GM23338 (cell line): ENCODE data around the gene CACNA1G. TPM values are rescaled to one million over a fixed set of nuclear protein-coding genes. Genes with fewer than 3 reads are reported as not detected.

Source experiments
- ATAC-seq: fragments of 200-7000 bp; cut with Tn5 transposase; 3 replicates; pipeline ENCODE4 v1.9.1; 2020
- DNase-seq: peaks from one replicate; pipeline ENCODE4 v3.0.0-alpha.2; 2015; ENCODE audit warnings: low spot score
- H2AFZ ChIP-seq: fragments of 200-600 bp; sonication (generic); 2 replicates; pipeline ENCODE4 v1.8.0; 2016; ENCODE audit warnings: antibody characterized with exemption, mild to moderate bottlenecking, moderate library complexity
- H3F3A ChIP-seq: fragments of 200-600 bp; sonication (generic); replicated peaks from 2 replicates; pipeline ENCODE4 v1.8.0; 2017; ENCODE audit warnings: antibody characterized with exemption, mixed run types, low read depth
- H3K27ac ChIP-seq: fragments of 200-600 bp; sonication (generic); 2 replicates; pipeline ENCODE4 v1.6.1; 2016; ENCODE audit warnings: low read depth
- H3K27me3 ChIP-seq: fragments of 200-600 bp; sonication (generic); 2 replicates; pipeline ENCODE4 v1.8.0; 2016; ENCODE audit warnings: mild to moderate bottlenecking, mixed run types, moderate library complexity; ENCODE audit not compliant: insufficient read depth
- H3K36me3 ChIP-seq: fragments of 200-600 bp; sonication (generic); 2 replicates; pipeline ENCODE4 v1.8.0; 2016; ENCODE audit warnings: mild to moderate bottlenecking; ENCODE audit not compliant: insufficient read depth
- H3K4me1 ChIP-seq: fragments of 200-600 bp; sonication (generic); 2 replicates; pipeline ENCODE4 v1.8.0; 2016; ENCODE audit warnings: mild to moderate bottlenecking, moderate library complexity; ENCODE audit not compliant: insufficient read depth
- H3K4me2 ChIP-seq: fragments of 200-600 bp; sonication (generic); 2 replicates; pipeline ENCODE4 v1.7.1; 2017; ENCODE audit warnings: mixed run types
- H3K4me3 ChIP-seq: fragments of 200-600 bp; sonication (generic); 2 replicates; pipeline ENCODE4 v1.6.1; 2016; ENCODE audit warnings: mixed run types
- H3K79me2 ChIP-seq: fragments of 200-600 bp; sonication (generic); replicated peaks from 2 replicates; pipeline ENCODE4 v1.8.0; 2017; ENCODE audit warnings: mild to moderate bottlenecking; ENCODE audit not compliant: insufficient read depth
- H3K9me2 ChIP-seq: fragments of 200-600 bp; sonication (generic); 2 replicates; pipeline ENCODE4 v1.8.0; 2017; ENCODE audit not compliant: insufficient read depth
- H4K20me1 ChIP-seq: fragments of 200-600 bp; sonication (generic); replicated peaks from 2 replicates; pipeline ENCODE4 v1.8.0; 2017; ENCODE audit warnings: mild to moderate bottlenecking; ENCODE audit not compliant: insufficient read depth
- H3K27ac Mint-ChIP-seq: 2 replicates; pipeline ENCODE4 v1.8.0; 2020; ENCODE audit warnings: inconsistent platforms, mild to moderate bottlenecking, moderate library complexity, mixed read lengths
- H3K27me3 Mint-ChIP-seq: 3 replicates; pipeline ENCODE4 v1.8.0; 2022; ENCODE audit warnings: low read depth, mild to moderate bottlenecking, moderate library complexity, mixed read lengths, inconsistent platforms; ENCODE audit not compliant: insufficient read depth, poor library complexity
- H3K36me3 Mint-ChIP-seq: 3 replicates; pipeline ENCODE4 v1.8.0; 2021; ENCODE audit warnings: low read depth, mild to moderate bottlenecking, inconsistent platforms, moderate library complexity, mixed read lengths
- H3K4me1 Mint-ChIP-seq: 3 replicates; pipeline ENCODE4 v1.8.0; 2020; ENCODE audit warnings: mild to moderate bottlenecking, inconsistent platforms, mixed read lengths
- H3K4me3 Mint-ChIP-seq: 3 replicates; pipeline ENCODE4 v1.8.0; 2021; ENCODE audit warnings: moderate library complexity, mild to moderate bottlenecking, inconsistent platforms, mixed read lengths
- H3K9me3 Mint-ChIP-seq: 3 replicates; pipeline ENCODE4 v1.8.0; 2020; ENCODE audit warnings: moderate library complexity, mild to moderate bottlenecking, inconsistent platforms, mixed read lengths
- CREB1 ChIP-seq: fragments of 250-450 bp; sonication (Bioruptor Pico); IDR thresholded peaks from 2 replicates; pipeline ENCODE4 v1.5.0; 2020; ENCODE audit warnings: low read depth, mild to moderate bottlenecking, moderate library complexity
- EZH2 ChIP-seq: fragments of 200-600 bp; sonication (generic); IDR thresholded peaks from one replicate; pipeline ENCODE4 v1.8.0; 2017; ENCODE audit warnings: antibody characterized with exemption, mild to moderate bottlenecking, low read depth; ENCODE audit not compliant: unreplicated experiment
- EZH2phosphoT487 ChIP-seq: fragments of 200-600 bp; sonication (generic); IDR thresholded peaks from one replicate; pipeline ENCODE4 v1.8.1; 2018; ENCODE audit warnings: antibody characterized with exemption; ENCODE audit not compliant: unreplicated experiment
- POLR2AphosphoS5 ChIP-seq: IDR thresholded peaks from 2 replicates; pipeline ENCODE4 v1.6.1; 2016; ENCODE audit warnings: antibody characterized with exemption, low read depth
- ZNF114 ChIP-seq: fragments of 250-450 bp; sonication (Bioruptor Pico); IDR thresholded peaks from 2 replicates; pipeline ENCODE4 v1.5.0; 2020; ENCODE audit warnings: mild to moderate bottlenecking, moderate library complexity
- ZNF331 ChIP-seq: fragments of 250-450 bp; sonication (Bioruptor Pico); IDR thresholded peaks from 2 replicates; pipeline ENCODE4 v1.5.0; 2020; ENCODE audit warnings: low read depth, mild to moderate bottlenecking, moderate library complexity
- polyA plus RNA-seq: library from polyadenylated mRNA; unstranded; fragments of >200 nt; fragmentation: Nextera tagmentation; extraction: Ambion mirVana; gene quantifications from 2 replicates; pipeline ENCODE4 v1.2.1, GENCODE V29; 2016
- total RNA-seq: library from RNA; depleted of rRNA; stranded (reverse); fragments of >200 nt; shearing (Covaris generic); gene quantifications from 2 replicates; pipeline ENCODE4 v1.2.3, GENCODE V29; 2014
- TF ChIP-seq, protein P1 (sequence below): IDR thresholded peaks from 2 replicates; pipeline ENCODE4 v1.6.1; 2016; ENCODE audit warnings: antibody characterized with exemption
- TF ChIP-seq, protein P2 (sequence below): fragments of 250-450 bp; sonication (Bioruptor Pico); IDR thresholded peaks from 2 replicates; pipeline ENCODE4 v1.5.0; 2020; ENCODE audit warnings: mild to moderate bottlenecking, moderate library complexity
- TF ChIP-seq, protein P3 (sequence below), 2 experiments: fragments of 200-600 bp in 1 of 2; sonication (generic) in 1 of 2; conservative IDR thresholded peaks; 2 replicates each; pipeline versions ENCODE4 v1.5.1 to v1.6.1; 2016 to 2017; ENCODE audit warnings: antibody characterized with exemption in 2 of 2, low read depth in 2 of 2, mild to moderate bottlenecking in 2 of 2, moderate library complexity in 1 of 2
- TF ChIP-seq, protein P4 (sequence below): IDR thresholded peaks from one replicate; pipeline ENCODE4 v1.6.1; 2018; ENCODE audit warnings: antibody characterized with exemption; ENCODE audit not compliant: unreplicated experiment

CACNA1G gene
- total and polyA plus RNA-seq, 2 experiments from 2014 or later = 1.4 to 5.1 TPM

DNA sequence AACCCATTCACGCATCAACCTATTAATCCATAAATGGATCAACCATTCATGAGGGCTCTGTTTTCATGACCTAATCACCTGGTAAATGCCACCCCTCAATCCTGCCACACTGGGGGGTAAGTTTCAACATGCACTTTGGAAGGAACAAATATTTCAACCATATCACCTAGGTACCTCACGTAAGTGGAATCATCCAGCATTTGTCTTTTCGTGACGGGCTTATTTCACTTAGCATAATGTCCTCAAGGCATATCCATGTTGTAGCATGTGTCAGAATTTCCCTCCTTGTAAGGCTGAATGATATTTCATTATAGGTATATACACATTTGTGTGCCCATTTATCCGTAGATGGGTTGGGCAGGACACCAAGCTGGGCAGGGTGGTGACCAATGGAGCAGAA lies 111.6 kb downstream of the CACNA1G start (continued):
- TF ChIP-seq, protein P1, sequence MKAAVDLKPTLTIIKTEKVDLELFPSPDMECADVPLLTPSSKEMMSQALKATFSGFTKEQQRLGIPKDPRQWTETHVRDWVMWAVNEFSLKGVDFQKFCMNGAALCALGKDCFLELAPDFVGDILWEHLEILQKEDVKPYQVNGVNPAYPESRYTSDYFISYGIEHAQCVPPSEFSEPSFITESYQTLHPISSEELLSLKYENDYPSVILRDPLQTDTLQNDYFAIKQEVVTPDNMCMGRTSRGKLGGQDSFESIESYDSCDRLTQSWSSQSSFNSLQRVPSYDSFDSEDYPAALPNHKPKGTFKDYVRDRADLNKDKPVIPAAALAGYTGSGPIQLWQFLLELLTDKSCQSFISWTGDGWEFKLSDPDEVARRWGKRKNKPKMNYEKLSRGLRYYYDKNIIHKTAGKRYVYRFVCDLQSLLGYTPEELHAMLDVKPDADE = no peak
- TF ChIP-seq, protein P2, sequence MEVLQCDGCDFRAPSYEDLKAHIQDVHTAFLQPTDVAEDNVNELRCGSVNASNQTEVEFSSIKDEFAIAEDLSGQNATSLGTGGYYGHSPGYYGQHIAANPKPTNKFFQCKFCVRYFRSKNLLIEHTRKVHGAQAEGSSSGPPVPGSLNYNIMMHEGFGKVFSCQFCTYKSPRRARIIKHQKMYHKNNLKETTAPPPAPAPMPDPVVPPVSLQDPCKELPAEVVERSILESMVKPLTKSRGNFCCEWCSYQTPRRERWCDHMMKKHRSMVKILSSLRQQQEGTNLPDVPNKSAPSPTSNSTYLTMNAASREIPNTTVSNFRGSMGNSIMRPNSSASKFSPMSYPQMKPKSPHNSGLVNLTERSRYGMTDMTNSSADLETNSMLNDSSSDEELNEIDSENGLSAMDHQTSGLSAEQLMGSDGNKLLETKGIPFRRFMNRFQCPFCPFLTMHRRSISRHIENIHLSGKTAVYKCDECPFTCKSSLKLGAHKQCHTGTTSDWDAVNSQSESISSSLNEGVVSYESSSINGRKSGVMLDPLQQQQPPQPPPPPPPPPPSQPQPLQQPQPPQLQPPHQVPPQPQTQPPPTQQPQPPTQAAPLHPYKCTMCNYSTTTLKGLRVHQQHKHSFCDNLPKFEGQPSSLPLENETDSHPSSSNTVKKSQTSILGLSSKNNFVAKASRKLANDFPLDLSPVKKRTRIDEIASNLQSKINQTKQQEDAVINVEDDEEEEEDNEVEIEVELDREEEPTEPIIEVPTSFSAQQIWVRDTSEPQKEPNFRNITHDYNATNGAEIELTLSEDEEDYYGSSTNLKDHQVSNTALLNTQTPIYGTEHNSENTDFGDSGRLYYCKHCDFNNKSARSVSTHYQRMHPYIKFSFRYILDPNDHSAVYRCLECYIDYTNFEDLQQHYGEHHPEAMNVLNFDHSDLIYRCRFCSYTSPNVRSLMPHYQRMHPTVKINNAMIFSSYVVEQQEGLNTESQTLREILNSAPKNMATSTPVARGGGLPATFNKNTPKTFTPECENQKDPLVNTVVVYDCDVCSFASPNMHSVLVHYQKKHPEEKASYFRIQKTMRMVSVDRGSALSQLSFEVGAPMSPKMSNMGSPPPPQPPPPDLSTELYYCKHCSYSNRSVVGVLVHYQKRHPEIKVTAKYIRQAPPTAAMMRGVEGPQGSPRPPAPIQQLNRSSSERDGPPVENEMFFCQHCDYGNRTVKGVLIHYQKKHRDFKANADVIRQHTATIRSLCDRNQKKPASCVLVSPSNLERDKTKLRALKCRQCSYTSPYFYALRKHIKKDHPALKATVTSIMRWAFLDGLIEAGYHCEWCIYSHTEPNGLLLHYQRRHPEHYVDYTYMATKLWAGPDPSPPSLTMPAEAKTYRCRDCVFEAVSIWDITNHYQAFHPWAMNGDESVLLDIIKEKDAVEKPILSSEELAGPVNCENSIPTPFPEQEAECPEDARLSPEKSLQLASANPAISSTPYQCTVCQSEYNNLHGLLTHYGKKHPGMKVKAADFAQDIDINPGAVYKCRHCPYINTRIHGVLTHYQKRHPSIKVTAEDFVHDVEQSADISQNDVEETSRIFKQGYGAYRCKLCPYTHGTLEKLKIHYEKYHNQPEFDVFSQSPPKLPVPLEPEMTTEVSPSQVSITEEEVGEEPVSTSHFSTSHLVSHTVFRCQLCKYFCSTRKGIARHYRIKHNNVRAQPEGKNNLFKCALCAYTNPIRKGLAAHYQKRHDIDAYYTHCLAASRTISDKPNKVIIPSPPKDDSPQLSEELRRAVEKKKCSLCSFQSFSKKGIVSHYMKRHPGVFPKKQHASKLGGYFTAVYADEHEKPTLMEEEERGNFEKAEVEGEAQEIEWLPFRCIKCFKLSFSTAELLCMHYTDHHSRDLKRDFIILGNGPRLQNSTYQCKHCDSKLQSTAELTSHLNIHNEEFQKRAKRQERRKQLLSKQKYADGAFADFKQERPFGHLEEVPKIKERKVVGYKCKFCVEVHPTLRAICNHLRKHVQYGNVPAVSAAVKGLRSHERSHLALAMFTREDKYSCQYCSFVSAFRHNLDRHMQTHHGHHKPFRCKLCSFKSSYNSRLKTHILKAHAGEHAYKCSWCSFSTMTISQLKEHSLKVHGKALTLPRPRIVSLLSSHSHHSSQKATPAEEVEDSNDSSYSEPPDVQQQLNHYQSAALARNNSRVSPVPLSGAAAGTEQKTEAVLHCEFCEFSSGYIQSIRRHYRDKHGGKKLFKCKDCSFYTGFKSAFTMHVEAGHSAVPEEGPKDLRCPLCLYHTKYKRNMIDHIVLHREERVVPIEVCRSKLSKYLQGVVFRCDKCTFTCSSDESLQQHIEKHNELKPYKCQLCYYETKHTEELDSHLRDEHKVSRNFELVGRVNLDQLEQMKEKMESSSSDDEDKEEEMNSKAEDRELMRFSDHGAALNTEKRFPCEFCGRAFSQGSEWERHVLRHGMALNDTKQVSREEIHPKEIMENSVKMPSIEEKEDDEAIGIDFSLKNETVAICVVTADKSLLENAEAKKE = no peak

DNA sequence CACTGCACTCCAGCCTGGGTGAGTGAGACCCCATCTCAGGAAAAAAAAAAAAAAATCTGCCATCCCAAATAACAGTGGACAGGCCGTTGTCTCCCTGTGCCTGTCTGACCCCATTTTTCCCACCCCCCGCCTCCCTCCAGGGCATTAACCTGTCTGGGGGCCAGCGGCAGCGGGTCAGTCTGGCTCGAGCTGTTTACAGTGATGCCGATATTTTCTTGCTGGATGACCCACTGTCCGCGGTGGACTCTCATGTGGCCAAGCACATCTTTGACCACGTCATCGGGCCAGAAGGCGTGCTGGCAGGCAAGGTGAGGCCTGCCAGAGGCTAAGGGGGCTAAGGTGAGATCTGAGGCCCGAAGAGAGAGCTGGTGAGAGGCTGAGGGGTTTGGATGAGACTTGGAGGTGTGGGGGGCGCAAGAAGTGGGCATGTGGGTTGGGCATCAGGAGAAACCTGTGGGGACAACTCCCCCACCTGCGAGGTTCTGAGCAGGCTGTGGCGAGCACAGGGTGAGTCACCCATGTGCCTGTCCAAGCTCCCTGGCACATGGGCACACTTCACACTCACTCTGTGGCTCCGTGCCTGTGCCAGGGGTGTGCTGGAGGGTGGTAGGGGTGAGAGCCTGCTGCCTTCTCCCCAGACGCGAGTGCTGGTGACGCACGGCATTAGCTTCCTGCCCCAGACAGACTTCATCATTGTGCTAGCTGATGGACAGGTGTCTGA lies 112.5 kb downstream of the CACNA1G start:
- H3K4me2 ChIP-seq = no peak overlapping the region
- H3K27ac ChIP-seq = no peak overlapping the region
- Mint-ChIP-seq H3K27me3 (peaks cover 8% of the 10 kb centered on the region), H3K27ac (no peak overlapping the region; the same call in 1 of the 2 replicates), H3K9me3 (no peaks in the 10 kb centered on the region), H3K4me1 (peaks cover 11% of the 10 kb centered on the region; the same call in 2 of the 3 replicates), H3K4me3 (no peak overlapping the region), H3K36me3 (no peaks in the 10 kb centered on the region)
- H2AFZ ChIP-seq = no peak overlapping the region
- H3K27me3 ChIP-seq = no peaks in the 10 kb centered on the region
- no peaks in the 10 kb centered on the region for H3K36me3 ChIP-seq
- ATAC-seq (no peak), DNase-seq (no peak)
- no peaks in the 10 kb centered on the region for H3K9me2 ChIP-seq
- no peaks in the 10 kb centered on the region for H4K20me1 ChIP-seq
- H3K4me1 ChIP-seq = no peaks in the 10 kb centered on the region
- no peaks in the 10 kb centered on the region for H3K79me2 ChIP-seq
- TF ChIP-seq EZH2 = no peak
- TF ChIP-seq ZNF114 (CRISPR knock-in tag) = no peak
- no peak for TF ChIP-seq ZNF331
- no peak for TF ChIP-seq CREB1 (CRISPR knock-in tag)
- TF ChIP-seq EZH2phosphoT487 = no peak
- TF ChIP-seq, protein P3, sequence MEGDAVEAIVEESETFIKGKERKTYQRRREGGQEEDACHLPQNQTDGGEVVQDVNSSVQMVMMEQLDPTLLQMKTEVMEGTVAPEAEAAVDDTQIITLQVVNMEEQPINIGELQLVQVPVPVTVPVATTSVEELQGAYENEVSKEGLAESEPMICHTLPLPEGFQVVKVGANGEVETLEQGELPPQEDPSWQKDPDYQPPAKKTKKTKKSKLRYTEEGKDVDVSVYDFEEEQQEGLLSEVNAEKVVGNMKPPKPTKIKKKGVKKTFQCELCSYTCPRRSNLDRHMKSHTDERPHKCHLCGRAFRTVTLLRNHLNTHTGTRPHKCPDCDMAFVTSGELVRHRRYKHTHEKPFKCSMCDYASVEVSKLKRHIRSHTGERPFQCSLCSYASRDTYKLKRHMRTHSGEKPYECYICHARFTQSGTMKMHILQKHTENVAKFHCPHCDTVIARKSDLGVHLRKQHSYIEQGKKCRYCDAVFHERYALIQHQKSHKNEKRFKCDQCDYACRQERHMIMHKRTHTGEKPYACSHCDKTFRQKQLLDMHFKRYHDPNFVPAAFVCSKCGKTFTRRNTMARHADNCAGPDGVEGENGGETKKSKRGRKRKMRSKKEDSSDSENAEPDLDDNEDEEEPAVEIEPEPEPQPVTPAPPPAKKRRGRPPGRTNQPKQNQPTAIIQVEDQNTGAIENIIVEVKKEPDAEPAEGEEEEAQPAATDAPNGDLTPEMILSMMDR (conservative IDR thresholded peaks at IDR 0.05; ENCODE audit: low read depth in 2 of 2) = no peak
- TF ChIP-seq, protein P4, sequence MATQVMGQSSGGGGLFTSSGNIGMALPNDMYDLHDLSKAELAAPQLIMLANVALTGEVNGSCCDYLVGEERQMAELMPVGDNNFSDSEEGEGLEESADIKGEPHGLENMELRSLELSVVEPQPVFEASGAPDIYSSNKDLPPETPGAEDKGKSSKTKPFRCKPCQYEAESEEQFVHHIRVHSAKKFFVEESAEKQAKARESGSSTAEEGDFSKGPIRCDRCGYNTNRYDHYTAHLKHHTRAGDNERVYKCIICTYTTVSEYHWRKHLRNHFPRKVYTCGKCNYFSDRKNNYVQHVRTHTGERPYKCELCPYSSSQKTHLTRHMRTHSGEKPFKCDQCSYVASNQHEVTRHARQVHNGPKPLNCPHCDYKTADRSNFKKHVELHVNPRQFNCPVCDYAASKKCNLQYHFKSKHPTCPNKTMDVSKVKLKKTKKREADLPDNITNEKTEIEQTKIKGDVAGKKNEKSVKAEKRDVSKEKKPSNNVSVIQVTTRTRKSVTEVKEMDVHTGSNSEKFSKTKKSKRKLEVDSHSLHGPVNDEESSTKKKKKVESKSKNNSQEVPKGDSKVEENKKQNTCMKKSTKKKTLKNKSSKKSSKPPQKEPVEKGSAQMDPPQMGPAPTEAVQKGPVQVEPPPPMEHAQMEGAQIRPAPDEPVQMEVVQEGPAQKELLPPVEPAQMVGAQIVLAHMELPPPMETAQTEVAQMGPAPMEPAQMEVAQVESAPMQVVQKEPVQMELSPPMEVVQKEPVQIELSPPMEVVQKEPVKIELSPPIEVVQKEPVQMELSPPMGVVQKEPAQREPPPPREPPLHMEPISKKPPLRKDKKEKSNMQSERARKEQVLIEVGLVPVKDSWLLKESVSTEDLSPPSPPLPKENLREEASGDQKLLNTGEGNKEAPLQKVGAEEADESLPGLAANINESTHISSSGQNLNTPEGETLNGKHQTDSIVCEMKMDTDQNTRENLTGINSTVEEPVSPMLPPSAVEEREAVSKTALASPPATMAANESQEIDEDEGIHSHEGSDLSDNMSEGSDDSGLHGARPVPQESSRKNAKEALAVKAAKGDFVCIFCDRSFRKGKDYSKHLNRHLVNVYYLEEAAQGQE = no peak
- no peak for TF ChIP-seq POLR2AphosphoS5
- no peaks in the 10 kb centered on the region for H3F3A ChIP-seq
- H3K4me3 ChIP-seq = no peak overlapping the region
